Stimulated activated naive CD8-positive, alpha-beta T cell treated with anti-CD3 and anti-CD28 coated beads, Interleukin-15, amount 100 ng/mL, for 72 hours (primary cell): ENCODE measurements around the gene NDUFAF2.
A peak's percentile ranks its signal among the peaks of the same experiment; 100 is the strongest.

Experiments used
- ATAC-seq: fragments of 150-1000 bp; cut with Tn5 transposase; 2 replicates; pipeline ENCODE4 v1.10.0; 2021; ENCODE audit warnings: mild to moderate bottlenecking, moderate library complexity
- DNase-seq, 2 donors: peaks; one replicate each; pipeline ENCODE4 v3.0.0; 2021 to 2022
- H3K27ac Mint-ChIP-seq, 2 donors: one replicate each; pipeline ENCODE4 v1.8.0; 2022; ENCODE audit warnings: mild to moderate bottlenecking in 2 of 2, mixed read lengths in 2 of 2, moderate library complexity in 2 of 2
- H3K27me3 Mint-ChIP-seq: one replicate; pipeline ENCODE4 v1.8.0; 2022; ENCODE audit warnings: mixed read lengths
- H3K4me1 Mint-ChIP-seq: one replicate; pipeline ENCODE4 v1.8.0; 2022; ENCODE audit warnings: mild to moderate bottlenecking, mixed read lengths
- H3K4me3 Mint-ChIP-seq, 2 donors: one replicate each; pipeline ENCODE4 v1.8.0; 2022; ENCODE audit warnings: mild to moderate bottlenecking in 2 of 2, mixed read lengths in 2 of 2, moderate library complexity in 1 of 2
- H3K9me3 Mint-ChIP-seq, 2 donors: one replicate each; pipeline ENCODE4 v1.8.0; 2022; ENCODE audit warnings: mixed read lengths in 2 of 2

Gene NDUFAF2

DNA sequence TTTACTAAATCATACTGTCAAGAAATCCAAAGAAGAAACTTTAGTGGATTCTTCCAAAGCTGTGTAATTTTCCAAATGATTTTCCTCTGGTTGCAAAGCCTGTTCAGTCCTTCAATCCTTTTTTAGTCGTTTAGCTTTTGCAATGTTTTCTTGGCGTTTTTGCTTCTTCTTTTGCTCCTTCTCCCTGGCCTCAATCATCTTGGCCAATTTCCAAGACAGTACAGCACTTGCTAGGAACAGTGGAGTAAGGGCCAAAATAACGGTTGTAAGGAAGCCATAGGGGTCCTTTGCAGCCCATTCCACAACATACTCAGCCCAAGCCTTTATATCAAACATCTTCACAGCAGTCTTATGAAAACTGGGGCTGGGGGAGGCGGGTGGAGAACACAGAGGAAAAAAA lies 214.8 kb downstream of the NDUFAF2 start:
- Mint-ChIP-seq H3K4me1 (peaks cover 26% of the 10 kb centered on the region), H3K27me3 (no peaks in the 10 kb centered on the region), H3K9me3 (no peaks in the 10 kb centered on the region), H3K4me3 (peak overlapping the region in 1 of 2 donors; percentile 44), H3K27ac (no peak overlapping the region)
- DNase-seq (no peak), ATAC-seq (no peak)

DNA sequence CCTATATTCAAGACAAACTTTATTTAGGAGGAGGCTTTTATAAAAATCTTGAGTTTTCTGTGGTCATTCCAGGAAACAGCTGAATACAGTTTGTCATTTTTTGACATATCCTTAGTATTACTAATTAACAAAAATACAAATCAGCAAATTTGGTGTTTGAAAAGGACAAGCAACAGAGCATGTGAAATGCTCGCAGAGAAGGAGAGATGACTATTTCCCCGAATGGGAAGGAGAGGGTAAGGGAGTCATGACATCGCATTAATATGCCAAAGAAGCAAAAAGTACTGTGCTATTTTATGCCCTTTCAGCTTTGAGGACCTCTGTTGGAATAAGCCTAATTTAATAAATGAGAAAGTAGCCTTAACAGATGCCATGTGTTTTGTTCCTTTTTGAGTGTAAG lies 215.5 kb downstream of the NDUFAF2 start:
- no peaks in the 10 kb centered on the region for H3K9me3 Mint-ChIP-seq
- DNase-seq (no peak), ATAC-seq (no peak)
- H3K4me1 Mint-ChIP-seq, result peaks cover 26% of the 10 kb centered on the region
- H3K4me3 Mint-ChIP-seq, result peak overlapping the region; percentile 30 to 64
- no peak overlapping the region for H3K27ac Mint-ChIP-seq
- H3K27me3 Mint-ChIP-seq, result no peaks in the 10 kb centered on the region

DNA sequence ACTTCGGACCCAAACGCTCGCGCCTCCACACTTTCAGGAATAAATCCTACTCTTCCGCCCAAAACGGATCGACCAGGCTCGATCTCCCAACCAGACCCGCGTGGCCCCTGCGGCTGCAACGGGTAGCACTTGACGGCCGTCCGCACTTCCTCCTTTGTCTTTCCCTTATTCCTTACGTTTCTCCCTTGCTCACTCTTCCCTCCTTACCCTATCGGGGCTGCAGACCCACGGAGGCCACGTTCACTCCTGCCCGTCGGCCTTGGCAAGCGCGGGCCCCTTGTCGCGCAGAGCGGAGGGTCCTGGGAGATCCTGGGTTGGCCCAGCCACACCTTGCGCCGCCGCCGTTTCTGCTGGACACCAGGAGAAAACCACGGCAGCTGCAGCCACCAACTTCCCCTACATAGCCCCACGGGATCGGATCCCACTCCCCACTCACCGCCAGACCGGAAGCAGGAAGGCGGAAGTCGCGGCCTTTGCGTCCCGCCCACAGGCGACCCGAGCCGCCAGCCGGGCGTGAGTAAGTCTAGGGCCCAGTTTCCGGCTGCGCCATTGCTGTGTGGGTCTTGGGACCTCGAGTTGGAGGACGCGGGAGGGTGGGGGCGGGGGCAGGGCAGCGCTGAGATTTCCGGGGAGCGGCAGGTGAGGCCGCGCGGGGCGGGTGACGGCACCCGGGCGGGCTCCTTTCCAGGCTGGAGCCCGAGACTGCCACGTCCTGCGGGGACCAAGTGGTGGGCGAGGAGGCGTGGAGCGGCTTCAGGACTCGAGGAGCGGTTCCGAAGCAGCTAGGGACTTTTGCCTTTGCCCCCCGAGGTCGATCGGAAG lies 217.2 kb downstream of the NDUFAF2 start, which contains the start of gene SMIM15:
Gene SMIM15 (minus strand): TSS at position 459 of the 822 bp plus-strand sequence. CDS start 2,297 bp downstream, outside the sequence.
- DNase-seq (peak; percentile 76 to 88), ATAC-seq (peak; percentile 98)
- Mint-ChIP-seq H3K4me3 (peak within 1 kb of the TSS; percentile 88 to 94), H3K27me3 (no peaks in the 10 kb centered on the region), H3K9me3 (no peaks in the 10 kb centered on the region), H3K27ac (peak within 1 kb of the TSS; percentile 99 to 100), H3K4me1 (peaks cover 26% of the 10 kb centered on the region)

DNA sequence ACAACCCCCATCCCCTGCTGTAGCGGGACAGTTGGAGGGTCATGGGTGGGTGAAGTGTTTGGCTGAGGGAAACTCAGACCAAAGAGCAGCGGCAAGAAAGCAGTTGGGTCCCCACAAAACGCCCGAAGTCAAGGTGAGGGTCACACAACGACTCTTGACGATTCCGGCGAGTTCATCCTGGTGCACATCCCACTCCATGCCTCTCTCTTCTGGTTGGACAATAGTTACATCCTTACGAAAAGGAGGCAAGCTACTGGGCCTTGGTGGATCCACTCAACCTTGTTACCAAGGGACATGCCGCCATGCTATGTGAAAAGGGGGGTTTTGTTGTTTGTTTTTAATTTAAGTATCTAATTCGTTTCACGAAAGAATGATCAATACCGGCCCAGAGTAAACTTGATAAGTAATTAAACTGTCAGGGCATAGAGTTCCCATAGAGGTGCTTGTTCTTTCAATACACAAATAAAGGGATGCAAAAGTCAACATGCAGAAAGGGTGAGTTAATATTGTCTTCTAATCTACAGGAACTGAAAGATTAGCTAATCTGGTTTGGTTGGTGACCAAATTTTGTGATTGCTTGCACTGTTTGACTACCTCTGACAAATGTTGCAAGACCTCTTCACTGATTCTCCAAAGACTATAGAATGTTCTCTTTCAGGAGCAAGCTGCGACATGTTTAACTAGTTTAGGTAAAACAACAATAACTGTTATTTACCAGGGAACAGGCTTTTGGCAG lies 218.0 kb downstream of the NDUFAF2 start:
- H3K27ac Mint-ChIP-seq, result peak overlapping the region; percentile 99 to 100
- H3K27me3 Mint-ChIP-seq, result no peaks in the 10 kb centered on the region
- DNase-seq (no peak), ATAC-seq (no peak)
- H3K9me3 Mint-ChIP-seq, result no peaks in the 10 kb centered on the region
- peak overlapping the region; percentile 88 to 94 for H3K4me3 Mint-ChIP-seq
- peaks cover 26% of the 10 kb centered on the region for H3K4me1 Mint-ChIP-seq

DNA sequence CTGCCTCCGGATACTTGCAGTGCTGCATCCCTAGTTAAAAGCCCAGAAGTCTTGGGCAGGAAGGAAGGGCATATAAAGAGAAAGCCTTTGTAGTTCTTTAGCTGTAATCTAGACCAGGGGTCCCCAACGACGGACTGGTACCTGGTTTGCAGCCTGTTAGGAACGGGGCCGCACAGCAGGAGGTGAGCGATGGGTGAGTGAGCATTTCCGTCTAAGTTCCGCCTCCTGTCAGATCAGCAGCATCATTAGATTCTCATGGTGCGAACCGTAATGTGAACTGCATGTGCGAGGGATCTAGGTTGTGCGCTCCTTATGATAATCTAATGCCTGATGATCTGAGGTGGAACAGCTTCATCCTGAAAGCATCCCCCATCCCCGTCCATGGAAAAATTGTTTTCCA lies 218.9 kb downstream of the NDUFAF2 start:
- H3K4me1 Mint-ChIP-seq, result peaks cover 26% of the 10 kb centered on the region
- no peaks in the 10 kb centered on the region for H3K27me3 Mint-ChIP-seq
- ATAC-seq, result no peak
- no peak for DNase-seq
- H3K27ac Mint-ChIP-seq, result no peak overlapping the region
- no peaks in the 10 kb centered on the region for H3K9me3 Mint-ChIP-seq
- H3K4me3 Mint-ChIP-seq, result no peak overlapping the region

DNA sequence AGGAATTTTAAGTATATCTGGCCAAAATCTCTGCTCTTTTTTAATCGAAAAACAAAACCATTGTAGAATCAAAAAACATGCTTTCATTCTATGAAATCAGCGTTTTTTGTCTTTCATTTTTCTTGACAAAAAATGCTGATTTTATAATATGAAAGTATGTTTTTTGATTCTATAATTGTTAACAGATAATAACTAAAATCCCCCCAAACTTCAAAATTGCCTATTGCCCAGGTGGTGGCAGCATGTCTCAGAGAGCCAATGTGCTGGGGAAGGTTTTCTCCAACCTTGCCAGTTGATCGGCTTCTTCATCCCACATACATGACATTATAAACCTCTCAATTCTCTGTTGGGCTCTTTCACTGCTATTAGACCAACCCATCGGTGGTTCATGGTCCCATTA lies 222.4 kb downstream of the NDUFAF2 start:
- ATAC-seq (no peak), DNase-seq (no peak)
- no peak overlapping the region for H3K4me3 Mint-ChIP-seq
- H3K27me3 Mint-ChIP-seq, result no peaks in the 10 kb centered on the region
- H3K4me1 Mint-ChIP-seq, result peaks cover 12% of the 10 kb centered on the region
- no peaks in the 10 kb centered on the region for H3K9me3 Mint-ChIP-seq
- no peak overlapping the region for H3K27ac Mint-ChIP-seq

DNA sequence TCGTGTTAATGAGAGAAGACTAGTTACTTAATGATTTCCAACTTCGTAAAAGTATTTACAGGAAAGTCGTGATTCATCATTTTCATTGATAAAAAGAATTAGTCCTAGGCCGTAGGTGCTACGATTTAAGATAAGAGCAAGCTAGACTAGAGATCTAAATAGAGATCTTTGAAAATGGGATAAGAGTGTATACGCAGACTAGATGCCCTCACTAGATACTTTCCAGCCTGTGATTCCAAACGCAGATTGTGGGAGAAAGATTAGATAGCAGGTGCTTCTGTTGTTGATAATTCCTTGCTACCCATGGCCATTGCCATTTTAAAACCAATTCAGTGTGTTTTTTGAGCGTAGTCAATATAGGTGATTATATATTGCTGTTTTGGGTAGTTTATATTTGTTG lies 223.9 kb downstream of the NDUFAF2 start:
- Mint-ChIP-seq H3K27me3 (no peaks in the 10 kb centered on the region), H3K4me1 (peaks cover under 1% of the 10 kb centered on the region), H3K27ac (no peak overlapping the region), H3K9me3 (no peaks in the 10 kb centered on the region), H3K4me3 (no peak overlapping the region)
- ATAC-seq (no peak), DNase-seq (no peak)

DNA sequence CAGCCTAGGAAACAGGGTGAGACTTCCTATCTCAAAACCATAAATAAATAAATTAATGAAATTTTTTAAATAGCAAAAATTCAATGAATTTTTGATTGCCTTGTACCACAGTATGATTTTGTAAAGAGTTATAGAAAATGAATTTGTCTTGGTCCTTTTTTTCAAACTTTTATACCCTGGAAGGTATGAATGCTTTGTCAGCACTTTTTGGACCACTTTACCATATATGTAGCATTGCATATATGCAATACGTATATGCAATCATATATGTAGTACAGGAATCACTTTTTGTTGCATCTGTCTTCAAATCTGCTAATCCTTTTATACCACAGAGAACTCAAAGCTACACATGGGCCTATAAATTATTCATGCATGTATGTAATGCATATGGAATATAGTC lies 226.5 kb downstream of the NDUFAF2 start:
- Mint-ChIP-seq H3K27me3 (no peaks in the 10 kb centered on the region), H3K27ac (no peak overlapping the region), H3K4me3 (no peak overlapping the region), H3K9me3 (no peaks in the 10 kb centered on the region), H3K4me1 (no peaks in the 10 kb centered on the region)
- no peak for ATAC-seq
- DNase-seq, result no peak

DNA sequence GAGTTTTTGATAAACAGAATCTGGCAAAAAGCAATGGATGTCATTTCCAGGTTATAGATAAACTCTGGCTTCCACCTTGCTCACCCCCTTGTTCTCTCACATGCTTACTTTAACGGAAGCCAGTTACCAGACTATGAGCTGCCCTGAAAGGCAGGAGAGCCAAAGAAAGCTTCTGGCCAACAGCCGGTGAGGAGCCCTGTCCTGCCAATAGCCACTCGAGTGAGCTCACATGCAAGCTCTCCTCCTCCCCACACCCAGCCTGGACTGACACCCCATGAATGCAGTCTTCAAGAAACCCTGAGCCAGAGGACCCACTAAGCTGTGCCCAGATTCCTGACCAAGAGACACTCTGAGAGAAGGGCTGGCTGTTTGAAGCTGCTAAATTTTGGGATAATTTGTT lies 231.6 kb downstream of the NDUFAF2 start:
- peaks cover 11% of the 10 kb centered on the region for H3K4me1 Mint-ChIP-seq
- no peak overlapping the region for H3K27ac Mint-ChIP-seq

DNA sequence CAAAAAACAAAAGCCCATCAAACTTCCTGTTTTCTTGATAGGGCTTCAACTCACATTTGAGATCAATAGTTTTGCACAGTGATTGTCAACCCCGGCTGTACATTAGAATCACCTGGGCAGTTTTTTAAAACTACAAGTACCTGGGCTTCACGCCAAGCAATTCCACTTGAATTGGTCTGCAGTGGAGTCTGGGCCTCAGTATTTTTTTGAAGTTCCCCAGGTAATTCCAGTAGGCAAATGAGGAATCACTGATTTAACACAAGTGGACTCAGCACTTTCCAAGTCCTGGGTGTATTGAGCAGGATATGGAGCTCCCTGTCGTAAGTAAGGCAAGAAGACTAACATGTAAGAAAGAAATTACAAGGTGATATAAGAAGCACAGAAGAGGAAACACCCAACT lies 232.1 kb downstream of the NDUFAF2 start:
- no peak overlapping the region for H3K4me3 Mint-ChIP-seq
- ATAC-seq (no peak), DNase-seq (no peak)
- H3K9me3 Mint-ChIP-seq, result no peaks in the 10 kb centered on the region
- H3K27ac Mint-ChIP-seq, result no peak overlapping the region
- peaks cover 8% of the 10 kb centered on the region for H3K27me3 Mint-ChIP-seq
- H3K4me1 Mint-ChIP-seq, result peaks cover 15% of the 10 kb centered on the region

More for the DNA sequence above, 231.6 kb downstream of the NDUFAF2 start:
- ATAC-seq, result no peak
- no peaks in the 10 kb centered on the region for H3K9me3 Mint-ChIP-seq
- peaks cover 8% of the 10 kb centered on the region for H3K27me3 Mint-ChIP-seq
- H3K4me3 Mint-ChIP-seq, result no peak overlapping the region
- DNase-seq, result no peak

DNA sequence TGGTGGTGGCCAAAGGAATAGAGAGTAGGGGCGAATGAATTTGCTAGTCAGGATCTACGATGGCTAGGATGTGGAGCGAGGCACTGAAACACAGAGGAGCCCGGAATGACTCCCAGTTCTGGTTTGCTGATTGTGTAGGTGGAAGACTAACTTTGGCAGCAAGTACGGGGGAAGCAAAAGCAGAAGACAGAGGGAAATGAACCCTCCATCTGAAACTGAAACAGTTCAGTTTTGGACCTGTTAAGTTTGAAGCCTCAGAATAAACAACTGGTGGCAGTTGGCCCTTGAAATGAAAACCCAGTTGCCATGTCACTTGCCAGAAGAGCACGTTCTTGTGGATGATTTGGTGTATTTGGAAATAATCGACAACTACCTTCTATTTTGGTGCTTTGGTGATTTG lies 232.7 kb downstream of the NDUFAF2 start:
- Mint-ChIP-seq H3K4me3 (no peak overlapping the region), H3K27me3 (peaks cover 8% of the 10 kb centered on the region), H3K4me1 (peaks cover 16% of the 10 kb centered on the region), H3K9me3 (no peaks in the 10 kb centered on the region), H3K27ac (no peak overlapping the region)
- no peak for DNase-seq
- no peak for ATAC-seq

DNA sequence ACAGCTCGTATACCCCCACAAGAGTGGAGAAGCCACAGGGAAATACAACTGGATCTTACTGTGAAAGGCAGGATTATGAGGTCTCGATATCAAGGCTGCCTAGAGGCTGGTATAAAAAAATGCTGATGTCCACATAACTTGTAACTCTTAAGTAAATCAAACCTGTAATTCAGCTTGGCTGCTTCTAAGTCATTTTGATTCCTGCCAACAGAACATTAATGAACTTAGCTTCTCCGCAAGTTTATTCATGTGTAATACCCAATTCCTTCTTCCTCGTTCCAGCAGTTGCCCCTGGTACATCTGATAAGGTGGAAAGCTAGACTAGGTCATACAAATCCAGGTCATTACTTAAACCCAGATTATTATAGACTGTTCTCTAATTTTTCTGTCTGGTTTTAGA lies 233.7 kb downstream of the NDUFAF2 start:
- Mint-ChIP-seq H3K27me3 (peaks cover 8% of the 10 kb centered on the region), H3K4me3 (no peak overlapping the region), H3K9me3 (no peaks in the 10 kb centered on the region), H3K4me1 (peaks cover 16% of the 10 kb centered on the region), H3K27ac (no peak overlapping the region)
- ATAC-seq (no peak), DNase-seq (no peak)

DNA sequence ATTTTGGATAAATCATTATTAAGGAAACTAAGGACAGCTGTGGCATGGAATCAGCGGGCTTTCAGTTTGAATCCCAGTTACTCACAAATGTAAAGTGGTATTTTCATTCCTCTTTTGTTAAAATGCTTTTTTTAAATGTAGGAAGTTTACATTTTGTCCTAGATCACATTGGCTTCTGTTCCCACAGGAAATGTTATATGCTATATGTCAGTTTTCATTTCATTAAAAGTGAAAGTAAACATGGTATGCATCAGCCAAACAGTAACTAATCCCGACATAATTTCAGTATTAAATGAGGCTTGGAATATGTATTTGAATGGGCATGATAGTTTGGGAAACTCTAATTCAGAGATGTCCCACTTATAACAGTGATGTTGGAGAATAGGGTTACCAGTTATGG lies 235.9 kb downstream of the NDUFAF2 start:
- H3K4me1 Mint-ChIP-seq, result peaks cover 16% of the 10 kb centered on the region
- H3K27ac Mint-ChIP-seq, result no peak overlapping the region
- H3K27me3 Mint-ChIP-seq, result peaks cover 8% of the 10 kb centered on the region
- H3K9me3 Mint-ChIP-seq, result no peaks in the 10 kb centered on the region
- DNase-seq (no peak), ATAC-seq (no peak)
- no peak overlapping the region for H3K4me3 Mint-ChIP-seq

DNA sequence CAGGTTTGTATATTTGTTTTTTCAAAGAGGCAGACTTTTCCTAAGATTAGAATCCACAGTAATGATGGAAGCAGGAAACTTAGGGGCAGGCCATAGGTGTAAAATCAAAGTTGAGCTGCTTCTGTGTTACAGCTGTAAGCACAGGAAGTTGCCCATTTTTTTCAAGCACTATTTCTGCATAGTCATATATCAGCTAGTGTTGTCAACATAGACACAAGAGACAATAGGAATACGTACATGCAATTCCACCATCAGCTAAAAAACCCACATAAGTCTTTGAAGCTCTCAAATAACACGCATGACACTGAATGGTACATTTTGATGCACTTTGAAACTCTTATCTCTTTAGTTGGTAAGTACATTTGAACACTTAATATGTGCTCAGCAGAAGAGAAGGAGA lies 237.4 kb downstream of the NDUFAF2 start:
- Mint-ChIP-seq H3K27ac (no peak overlapping the region), H3K4me3 (no peak overlapping the region), H3K9me3 (peaks cover 11% of the 10 kb centered on the region in 2 donors), H3K4me1 (peaks cover 16% of the 10 kb centered on the region), H3K27me3 (peaks cover 16% of the 10 kb centered on the region)
- DNase-seq (no peak), ATAC-seq (no peak)

DNA sequence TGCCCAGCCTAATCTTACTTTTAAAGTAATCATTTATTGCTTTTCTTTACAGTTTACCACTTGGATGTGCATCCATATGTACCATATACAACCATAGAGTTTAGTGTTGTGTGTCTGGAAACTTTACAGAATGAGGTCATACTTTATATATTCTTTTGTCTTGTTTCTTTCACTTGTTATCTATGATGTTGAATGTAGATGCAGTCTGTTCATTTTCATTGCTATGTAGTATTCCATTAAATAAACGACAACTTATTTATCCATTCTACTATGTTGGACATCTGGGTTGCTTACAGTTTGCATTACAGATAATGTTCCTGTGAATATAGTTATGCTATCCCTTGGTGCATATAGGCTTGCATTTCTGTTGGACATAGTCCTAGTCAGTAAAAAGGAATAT lies 238.5 kb downstream of the NDUFAF2 start:
- DNase-seq (no peak), ATAC-seq (no peak)
- Mint-ChIP-seq H3K4me3 (no peak overlapping the region), H3K9me3 (peaks cover 12 to 13% of the 10 kb centered on the region in 2 donors), H3K27ac (no peak overlapping the region), H3K27me3 (peaks cover 19% of the 10 kb centered on the region), H3K4me1 (peaks cover 10% of the 10 kb centered on the region)

DNA sequence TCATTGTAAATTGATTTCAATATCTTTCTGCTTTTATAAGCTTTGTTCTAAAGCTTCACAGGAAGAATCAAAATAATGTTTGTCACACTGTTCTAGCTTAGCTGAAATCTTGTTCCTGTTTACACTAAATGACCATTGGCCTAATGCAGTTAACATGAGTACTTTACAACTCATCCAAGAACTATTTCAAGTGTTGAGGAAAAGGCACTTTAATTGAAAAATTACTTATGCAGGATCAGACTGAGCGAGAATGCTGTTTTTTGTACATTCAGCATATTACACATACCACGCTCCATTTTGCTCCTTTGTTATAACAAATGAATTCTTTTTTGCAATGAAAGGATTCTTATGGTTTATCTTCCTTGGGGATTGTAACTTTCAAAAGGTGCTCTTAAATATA lies 239.7 kb downstream of the NDUFAF2 start:
- no peak overlapping the region for H3K4me3 Mint-ChIP-seq
- H3K27ac Mint-ChIP-seq, result no peak overlapping the region
- H3K4me1 Mint-ChIP-seq, result peaks cover 10% of the 10 kb centered on the region
- H3K9me3 Mint-ChIP-seq, result peaks cover 12 to 13% of the 10 kb centered on the region in 2 donors
- ATAC-seq (no peak), DNase-seq (no peak)
- H3K27me3 Mint-ChIP-seq, result peaks cover 16% of the 10 kb centered on the region
